ENCODE data around the gene KANSL2. TPM values are rescaled to one million over a fixed set of nuclear protein-coding genes. Genes with fewer than 3 reads are reported as not detected.
A peak's percentile ranks its signal among the peaks of the same experiment; 100 is the strongest.

Gene KANSL2
- total and polyA plus RNA-seq, 2 of the 13 experiments (the other 11 are each of a cell fraction or from before 2014, with no cell fraction given) = 24.1 to 41.3 TPM

DNA sequence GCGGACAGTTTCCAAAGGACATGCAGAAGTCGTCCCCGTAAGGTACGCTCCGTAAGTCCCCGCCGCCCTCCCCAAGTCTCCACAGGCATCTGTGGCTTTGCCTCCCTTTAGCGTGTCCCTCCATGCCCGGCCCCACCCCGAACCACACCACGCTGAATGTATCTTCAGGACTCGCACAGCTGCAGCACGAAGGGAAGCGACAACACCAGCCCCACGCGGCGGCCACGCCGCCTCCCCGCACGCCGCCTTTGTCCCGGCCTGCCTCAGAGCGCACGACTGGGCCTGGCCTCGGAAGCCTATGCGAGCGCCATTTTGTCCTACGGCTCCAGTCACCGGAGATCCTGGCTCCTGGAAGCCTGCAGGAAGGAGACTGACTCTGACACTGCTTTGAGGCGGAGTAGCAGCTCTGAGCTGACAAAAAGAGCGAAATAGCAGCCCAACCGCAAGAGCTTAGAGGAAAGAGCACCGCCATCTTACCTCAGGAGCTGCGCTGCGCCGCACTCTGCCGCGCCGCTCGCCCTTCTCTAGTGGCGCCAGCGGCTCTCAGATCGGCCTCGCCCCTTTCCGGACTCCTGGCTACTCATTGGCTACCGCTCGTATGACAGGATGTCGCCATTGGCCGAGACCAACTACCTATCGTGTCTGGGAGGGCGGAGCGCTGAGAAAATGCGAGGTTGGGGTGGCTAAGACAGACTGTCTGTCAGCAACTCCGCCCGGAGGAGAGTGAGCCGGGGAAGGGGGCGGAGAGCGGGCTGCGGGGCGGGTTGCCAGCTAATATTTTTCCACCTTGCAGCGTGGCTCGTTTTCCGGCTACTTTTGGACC lies at the start of gene KANSL2 (continued):
- TF ChIP-seq ZSCAN5A (CRISPR knock-in tag; IDR thresholded peaks at IDR 0.05; ENCODE audit: borderline replicate concordance) (0 out of 2 replicates have a peak, but pooled peaks have one; percentile 52), SYNCRIP (IDR thresholded peaks at IDR 0.05; ENCODE audit: insufficient read depth, low read depth, low read length) (no peak), GATAD2A (CRISPR knock-in tag; IDR thresholded peaks at IDR 0.05) (peak; percentile 38; the same call in 1 of the 2 replicates), MEIS2 (CRISPR knock-in tag; IDR thresholded peaks at IDR 0.05) (peak; percentile 68), JUN (CRISPR knock-in tag; IDR thresholded peaks at IDR 0.05) (peak; percentile 54; the same call in 1 of the 2 replicates), ZNF33B (CRISPR knock-in tag; IDR thresholded peaks at IDR 0.05) (no peak), ZMAT3 (CRISPR knock-in tag; conservative IDR thresholded peaks at IDR 0.05) (peak; percentile 96), PCBP1 (IDR thresholded peaks at IDR 0.05; ENCODE audit: borderline replicate concordance, low read depth, low read length) (no peak), FOXA1 (IDR thresholded peaks at IDR 0.05) (no peak), FOXA1 (CRISPR knock-in tag; IDR thresholded peaks at IDR 0.05) (no peak), SIN3B (IDR thresholded peaks at IDR 0.05; ENCODE audit: low read length) (no peak), SP4 (CRISPR knock-in tag; IDR thresholded peaks at IDR 0.05) (peak; percentile 86), MAZ (IDR thresholded peaks at IDR 0.05; ENCODE audit: borderline replicate concordance, low read depth, low read length) (no peak), MAZ (CRISPR knock-in tag; IDR thresholded peaks at IDR 0.05; ENCODE audit: low read depth) (peak; percentile 77; the same call in 1 of the 2 replicates), ZSCAN21 (CRISPR knock-in tag; IDR thresholded peaks at IDR 0.05; ENCODE audit: borderline replicate concordance) (peak; percentile 68; the same call in 1 of the 2 replicates), ARNT2 (CRISPR knock-in tag; IDR thresholded peaks at IDR 0.05; ENCODE audit: low read depth) (peak; percentile 80; the same call in 1 of the 2 replicates), FOSL2 (CRISPR knock-in tag; IDR thresholded peaks at IDR 0.05) (peak; percentile 43), RFX1 (IDR thresholded peaks at IDR 0.05) (no peak), ZNF335 (CRISPR knock-in tag; IDR thresholded peaks at IDR 0.05) (no peak), YY1 (IDR thresholded peaks at IDR 0.05; ENCODE audit: insufficient read depth, insufficient replicate concordance, low read depth, low read length) (peak; percentile 93), ZNF205 (CRISPR knock-in tag; IDR thresholded peaks at IDR 0.05) (peak; percentile 65; the same call in 1 of the 2 replicates), DMAP1 (CRISPR knock-in tag; IDR thresholded peaks at IDR 0.05) (peak; percentile 95), ZGPAT (CRISPR knock-in tag; IDR thresholded peaks at IDR 0.05) (peak; percentile 87), RFX5 (IDR thresholded peaks at IDR 0.05; ENCODE audit: low read depth, low read length) (0 out of 2 replicates have a peak, but pooled peaks have one; percentile 13)
- TF ChIP-seq, protein P1, sequence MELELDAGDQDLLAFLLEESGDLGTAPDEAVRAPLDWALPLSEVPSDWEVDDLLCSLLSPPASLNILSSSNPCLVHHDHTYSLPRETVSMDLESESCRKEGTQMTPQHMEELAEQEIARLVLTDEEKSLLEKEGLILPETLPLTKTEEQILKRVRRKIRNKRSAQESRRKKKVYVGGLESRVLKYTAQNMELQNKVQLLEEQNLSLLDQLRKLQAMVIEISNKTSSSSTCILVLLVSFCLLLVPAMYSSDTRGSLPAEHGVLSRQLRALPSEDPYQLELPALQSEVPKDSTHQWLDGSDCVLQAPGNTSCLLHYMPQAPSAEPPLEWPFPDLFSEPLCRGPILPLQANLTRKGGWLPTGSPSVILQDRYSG (CRISPR knock-in tag; IDR thresholded peaks at IDR 0.05) = no peak
- TF ChIP-seq, protein P2, sequence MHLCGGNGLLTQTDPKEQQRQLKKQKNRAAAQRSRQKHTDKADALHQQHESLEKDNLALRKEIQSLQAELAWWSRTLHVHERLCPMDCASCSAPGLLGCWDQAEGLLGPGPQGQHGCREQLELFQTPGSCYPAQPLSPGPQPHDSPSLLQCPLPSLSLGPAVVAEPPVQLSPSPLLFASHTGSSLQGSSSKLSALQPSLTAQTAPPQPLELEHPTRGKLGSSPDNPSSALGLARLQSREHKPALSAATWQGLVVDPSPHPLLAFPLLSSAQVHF (CRISPR knock-in tag; IDR thresholded peaks at IDR 0.05) = peak; percentile 76
- TF ChIP-seq, protein P3, sequence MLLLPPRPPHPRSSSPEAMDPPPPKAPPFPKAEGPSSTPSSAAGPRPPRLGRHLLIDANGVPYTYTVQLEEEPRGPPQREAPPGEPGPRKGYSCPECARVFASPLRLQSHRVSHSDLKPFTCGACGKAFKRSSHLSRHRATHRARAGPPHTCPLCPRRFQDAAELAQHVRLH (CRISPR knock-in tag; IDR thresholded peaks at IDR 0.05; ENCODE audit: borderline replicate concordance, low read depth) = peak; percentile 90
